ENCODE results near the gene KLC4. TPM values are rescaled to one million over a fixed set of nuclear protein-coding genes. Genes with fewer than 3 reads are reported as not detected.
"Not testable (repeated sequence)": the region's sequence is repeated elsewhere in the genome, so short reads cannot be mapped to it uniquely, and the experiment has no call there.

KLC4 gene
- total RNA-seq, 1 donor from 2014 or later, result 19.8 TPM

DNA sequence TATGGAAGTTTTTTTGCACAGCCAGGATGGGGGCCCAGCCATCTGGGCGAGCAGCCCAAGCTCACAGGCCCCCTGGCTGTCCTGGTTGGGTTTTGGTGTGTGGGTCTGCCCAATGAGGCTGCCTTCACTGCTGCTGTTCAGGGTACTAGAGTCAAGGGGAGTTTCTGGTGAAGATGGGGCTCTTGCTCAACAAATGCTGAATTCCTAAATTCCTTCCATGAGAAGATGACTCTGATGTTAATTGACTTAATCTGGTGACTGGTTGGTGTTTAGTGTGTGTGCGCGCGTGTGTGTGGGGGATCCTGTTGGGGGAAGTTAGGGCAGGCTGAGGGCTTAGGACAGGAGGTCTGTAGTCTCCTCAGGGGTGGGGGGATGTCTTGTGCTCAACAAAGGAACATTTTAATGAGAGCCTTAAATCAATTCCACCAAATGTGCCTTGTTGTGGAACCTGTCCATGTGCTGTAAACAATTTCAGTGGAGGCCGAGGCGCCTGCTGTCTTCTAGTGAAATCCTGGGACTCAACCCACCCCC is 18.6 kb downstream of the KLC4 start:
- no peak overlapping the region for H3K27ac Mint-ChIP-seq
- intact Hi-C loops (cut with micrococcal nuclease), result no loop called here
- TF ChIP-seq, protein P1, sequence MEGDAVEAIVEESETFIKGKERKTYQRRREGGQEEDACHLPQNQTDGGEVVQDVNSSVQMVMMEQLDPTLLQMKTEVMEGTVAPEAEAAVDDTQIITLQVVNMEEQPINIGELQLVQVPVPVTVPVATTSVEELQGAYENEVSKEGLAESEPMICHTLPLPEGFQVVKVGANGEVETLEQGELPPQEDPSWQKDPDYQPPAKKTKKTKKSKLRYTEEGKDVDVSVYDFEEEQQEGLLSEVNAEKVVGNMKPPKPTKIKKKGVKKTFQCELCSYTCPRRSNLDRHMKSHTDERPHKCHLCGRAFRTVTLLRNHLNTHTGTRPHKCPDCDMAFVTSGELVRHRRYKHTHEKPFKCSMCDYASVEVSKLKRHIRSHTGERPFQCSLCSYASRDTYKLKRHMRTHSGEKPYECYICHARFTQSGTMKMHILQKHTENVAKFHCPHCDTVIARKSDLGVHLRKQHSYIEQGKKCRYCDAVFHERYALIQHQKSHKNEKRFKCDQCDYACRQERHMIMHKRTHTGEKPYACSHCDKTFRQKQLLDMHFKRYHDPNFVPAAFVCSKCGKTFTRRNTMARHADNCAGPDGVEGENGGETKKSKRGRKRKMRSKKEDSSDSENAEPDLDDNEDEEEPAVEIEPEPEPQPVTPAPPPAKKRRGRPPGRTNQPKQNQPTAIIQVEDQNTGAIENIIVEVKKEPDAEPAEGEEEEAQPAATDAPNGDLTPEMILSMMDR (IDR thresholded peaks at IDR 0.05), result no peak
- H3K4me1 Mint-ChIP-seq, result peaks cover 12% of the 10 kb centered on the region
- H3K36me3 Mint-ChIP-seq (ENCODE audit: low read depth), result peaks cover 13% of the 10 kb centered on the region
- peak overlapping the region; percentile 6 for H3K4me3 Mint-ChIP-seq
- H3K9me3 Mint-ChIP-seq, result no peaks in the 10 kb centered on the region
- DNase-seq, result no peak
- POLR2A ChIA-PET, result no interaction called here
- H3K27me3 Mint-ChIP-seq, result peaks cover 17% of the 10 kb centered on the region
- ATAC-seq (ENCODE audit: low read depth), result no peak
- CTCF ChIA-PET, result no interaction called here

GRCh38 chr6:43078691-43079090 is 19.3 kb downstream of the KLC4 start:
- Mint-ChIP-seq H3K36me3 (ENCODE audit: low read depth) (peaks cover 7% of the 10 kb centered on the region), H3K4me1 (peaks cover 12% of the 10 kb centered on the region), H3K9me3 (no peaks in the 10 kb centered on the region), H3K4me3 (no peak overlapping the region), H3K27ac (no peak overlapping the region), H3K27me3 (peaks cover 17% of the 10 kb centered on the region)
- intact Hi-C loops (cut with micrococcal nuclease), result no loop called here
- no peak for ATAC-seq (ENCODE audit: low read depth)
- CTCF ChIA-PET, result no interaction called here
- POLR2A ChIA-PET, result no interaction called here
- TF ChIP-seq, protein P1 (IDR thresholded peaks at IDR 0.05), result no peak
- DNase-seq, result no peak

- Mint-ChIP-seq H3K27me3 (peaks cover 22% of the 10 kb centered on the region), H3K9me3 (no peaks in the 10 kb centered on the region), H3K36me3 (ENCODE audit: low read depth) (no peaks in the 10 kb centered on the region), H3K4me1 (peaks cover 11% of the 10 kb centered on the region), H3K4me3 (no peak overlapping the region), H3K27ac (no peak overlapping the region)
- POLR2A ChIA-PET, result no interaction called here
- ATAC-seq (ENCODE audit: low read depth), result no peak
- DNase-seq, result no peak
- CTCF ChIA-PET, result no interaction called here
- intact Hi-C loops (cut with micrococcal nuclease), result no loop called here
- TF ChIP-seq, protein P1 (IDR thresholded peaks at IDR 0.05), result no peak
These were observed 21.6 kb downstream of the KLC4 start for GRCh38 chr6:43081043-43081442.

DNA sequence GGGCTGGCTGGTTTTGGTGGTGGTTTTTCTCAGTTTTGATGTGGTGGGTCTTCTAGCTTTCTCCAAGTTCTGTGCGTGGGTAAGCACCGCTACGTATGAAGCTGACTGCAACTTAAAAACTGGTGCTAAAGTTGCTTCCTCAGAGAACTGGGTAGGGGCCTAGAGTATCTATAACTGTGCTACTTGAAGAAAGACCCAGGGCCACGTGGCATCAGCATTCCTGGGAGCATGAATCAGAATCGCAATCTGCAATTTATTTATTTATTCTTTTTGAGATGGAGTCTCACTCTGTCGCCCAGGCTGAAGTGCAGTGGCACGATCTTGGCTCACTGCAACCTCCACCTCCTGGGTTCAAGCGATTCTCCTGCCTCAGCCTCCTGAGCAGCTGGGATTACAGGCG is 22.5 kb downstream of the KLC4 start:
- H3K4me1 Mint-ChIP-seq; intact Hi-C loops (cut with micrococcal nuclease); H3K9me3 Mint-ChIP-seq; H3K27ac Mint-ChIP-seq; H3K36me3 Mint-ChIP-seq (ENCODE audit: low read depth); H3K4me3 Mint-ChIP-seq; DNase-seq; ATAC-seq (ENCODE audit: low read depth): not testable (repeated sequence)
- ChIA-PET POLR2A (interaction anchor here (0.6 kb wide), 1 partner anchor 53 kb away, joined by 5 read pairs; no protein-coding TSS in a partner anchor), CTCF (interaction anchor here (0.6 kb wide), 1 partner anchor 206 kb away, joined by 3 read pairs; no protein-coding TSS in a partner anchor)
- peaks cover 23% of the 10 kb centered on the region for H3K27me3 Mint-ChIP-seq

DNA sequence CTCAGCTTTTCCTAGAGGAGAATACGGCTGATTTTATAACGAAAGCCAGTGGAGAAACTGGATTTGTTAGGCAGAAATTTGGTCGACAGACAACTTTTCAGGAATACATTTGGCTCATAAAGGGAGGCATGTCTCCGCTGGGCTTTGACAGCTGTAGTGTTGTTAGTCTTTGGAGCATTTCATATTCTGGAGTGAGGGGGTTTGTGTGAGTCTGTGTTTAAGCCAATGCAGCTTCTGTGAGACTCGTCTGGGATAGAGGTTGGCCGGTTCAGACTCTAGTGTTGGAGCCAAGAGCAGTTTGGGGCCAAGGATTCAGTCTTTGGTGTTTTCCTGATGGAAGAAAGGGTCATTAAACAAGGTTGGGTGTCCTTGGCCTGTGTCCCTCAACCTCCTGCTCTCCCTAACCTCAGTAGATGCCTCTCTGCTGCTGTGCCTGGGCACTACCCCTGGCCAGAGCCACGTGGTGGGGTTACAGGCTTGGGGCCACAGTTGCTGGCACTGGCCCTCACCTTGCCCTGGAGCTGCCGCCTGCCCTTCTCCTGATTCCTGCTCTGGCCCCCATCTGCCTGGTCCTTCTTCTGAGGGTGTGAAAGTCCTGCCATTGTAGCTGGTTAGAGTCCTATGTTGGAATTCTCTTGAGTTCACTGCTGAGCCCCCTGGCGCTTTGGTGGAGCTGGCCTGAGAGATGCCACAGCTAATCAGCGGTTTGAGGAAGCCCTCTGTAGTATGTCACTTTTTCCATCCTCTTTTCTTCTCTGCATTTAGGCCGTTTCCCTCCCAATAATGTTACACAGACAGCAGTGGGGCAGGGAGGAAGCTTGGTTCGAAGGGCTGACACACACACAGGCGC is 23.6 kb downstream of the KLC4 start:
- peaks cover 18% of the 10 kb centered on the region for H3K27me3 Mint-ChIP-seq
- H3K4me3 Mint-ChIP-seq, result no peak overlapping the region
- H3K27ac Mint-ChIP-seq, result no peak overlapping the region
- H3K36me3 Mint-ChIP-seq (ENCODE audit: low read depth), result no peaks in the 10 kb centered on the region
- CTCF ChIA-PET, result interaction anchor here (0.6 kb wide), 1 partner anchor 207 kb away, joined by 3 read pairs; no protein-coding TSS in a partner anchor
- DNase-seq (no peak), ATAC-seq (ENCODE audit: low read depth) (no peak)
- TF ChIP-seq, protein P1 (IDR thresholded peaks at IDR 0.05), result no peak
- POLR2A ChIA-PET, result interaction anchor here (0.9 kb wide), 1 partner anchor 104 kb away, joined by 3 read pairs; no protein-coding TSS in a partner anchor
- H3K9me3 Mint-ChIP-seq, result no peaks in the 10 kb centered on the region
- intact Hi-C loops (cut with micrococcal nuclease), result no loop called here
- H3K4me1 Mint-ChIP-seq, result peaks cover 6% of the 10 kb centered on the region
